IPS DF 4.7 (cell line): ENCODE results near the gene ZNF638.

ENCODE experiments used
- DNase-seq: peaks from one replicate; pipeline ENCODE4 v3.0.0-alpha.2; 2013; ENCODE audit warnings: low spot score; ENCODE audit errors: extremely low read depth

Gene ZNF638

GRCh38 chr2:71332435-71332796 lies 834 bp downstream of the ZNF638 start:
- DNase-seq: no peak

GRCh38 chr2:71333619-71334018 lies 2.0 kb downstream of the ZNF638 start:
- no peak for DNase-seq

GRCh38 chr2:71336384-71336783 lies 4.8 kb downstream of the ZNF638 start:
- DNase-seq: no peak

GRCh38 chr2:71336802-71337201 lies 5.2 kb downstream of the ZNF638 start:
- DNase-seq: no peak

GRCh38 chr2:71337776-71338175 lies 6.2 kb downstream of the ZNF638 start:
- no peak for DNase-seq

- no peak for DNase-seq
These were observed 8.1 kb downstream of the ZNF638 start for GRCh38 chr2:71339685-71340084.

- no peak for DNase-seq
These were observed 8.6 kb downstream of the ZNF638 start for GRCh38 chr2:71340176-71340575.

GRCh38 chr2:71341645-71342044 lies 10.1 kb downstream of the ZNF638 start:
- no peak for DNase-seq

GRCh38 chr2:71346065-71346464 lies 14.5 kb downstream of the ZNF638 start:
- DNase-seq: no peak

- no peak for DNase-seq
These were observed 15.9 kb downstream of the ZNF638 start for GRCh38 chr2:71347517-71347916.

- DNase-seq: no peak
These were observed 16.7 kb downstream of the ZNF638 start for GRCh38 chr2:71348302-71348701.

- DNase-seq: no peak
These were observed 21.7 kb downstream of the ZNF638 start for GRCh38 chr2:71353248-71353647.

GRCh38 chr2:71358931-71359671 lies 27.5 kb downstream of the ZNF638 start:
- DNase-seq: no peak

- DNase-seq: no peak
These were observed 28.9 kb downstream of the ZNF638 start for GRCh38 chr2:71360434-71360975.

GRCh38 chr2:71361631-71362030 lies 30.0 kb downstream of the ZNF638 start:
- DNase-seq: no peak

- no peak for DNase-seq
These were observed 30.9 kb downstream of the ZNF638 start for GRCh38 chr2:71362447-71362846.

- no peak for DNase-seq
These were observed 38.4 kb downstream of the ZNF638 start for GRCh38 chr2:71370015-71370414.

- DNase-seq: no peak
These were observed 40.5 kb downstream of the ZNF638 start for GRCh38 chr2:71372042-71372441.

- no peak for DNase-seq
These were observed 47.5 kb downstream of the ZNF638 start for GRCh38 chr2:71379086-71379485.

- no peak for DNase-seq
These were observed 49.1 kb downstream of the ZNF638 start for GRCh38 chr2:71380665-71381064.

GRCh38 chr2:71385012-71385411 lies 53.4 kb downstream of the ZNF638 start:
- DNase-seq: no peak

GRCh38 chr2:71388214-71388613 lies 56.6 kb downstream of the ZNF638 start:
- no peak for DNase-seq

- DNase-seq: no peak
These were observed 57.9 kb downstream of the ZNF638 start for GRCh38 chr2:71389384-71390072.
